ENCODE measurements around the gene ALDH3B1.
A peak's percentile ranks its signal among the peaks of the same experiment; 100 is the strongest.
"Not testable (repeated sequence)": the region's sequence is repeated elsewhere in the genome, so short reads cannot be mapped to it uniquely, and the experiment has no call there.

ALDH3B1 gene, protein sequence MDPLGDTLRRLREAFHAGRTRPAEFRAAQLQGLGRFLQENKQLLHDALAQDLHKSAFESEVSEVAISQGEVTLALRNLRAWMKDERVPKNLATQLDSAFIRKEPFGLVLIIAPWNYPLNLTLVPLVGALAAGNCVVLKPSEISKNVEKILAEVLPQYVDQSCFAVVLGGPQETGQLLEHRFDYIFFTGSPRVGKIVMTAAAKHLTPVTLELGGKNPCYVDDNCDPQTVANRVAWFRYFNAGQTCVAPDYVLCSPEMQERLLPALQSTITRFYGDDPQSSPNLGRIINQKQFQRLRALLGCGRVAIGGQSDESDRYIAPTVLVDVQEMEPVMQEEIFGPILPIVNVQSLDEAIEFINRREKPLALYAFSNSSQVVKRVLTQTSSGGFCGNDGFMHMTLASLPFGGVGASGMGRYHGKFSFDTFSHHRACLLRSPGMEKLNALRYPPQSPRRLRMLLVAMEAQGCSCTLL

DNA sequence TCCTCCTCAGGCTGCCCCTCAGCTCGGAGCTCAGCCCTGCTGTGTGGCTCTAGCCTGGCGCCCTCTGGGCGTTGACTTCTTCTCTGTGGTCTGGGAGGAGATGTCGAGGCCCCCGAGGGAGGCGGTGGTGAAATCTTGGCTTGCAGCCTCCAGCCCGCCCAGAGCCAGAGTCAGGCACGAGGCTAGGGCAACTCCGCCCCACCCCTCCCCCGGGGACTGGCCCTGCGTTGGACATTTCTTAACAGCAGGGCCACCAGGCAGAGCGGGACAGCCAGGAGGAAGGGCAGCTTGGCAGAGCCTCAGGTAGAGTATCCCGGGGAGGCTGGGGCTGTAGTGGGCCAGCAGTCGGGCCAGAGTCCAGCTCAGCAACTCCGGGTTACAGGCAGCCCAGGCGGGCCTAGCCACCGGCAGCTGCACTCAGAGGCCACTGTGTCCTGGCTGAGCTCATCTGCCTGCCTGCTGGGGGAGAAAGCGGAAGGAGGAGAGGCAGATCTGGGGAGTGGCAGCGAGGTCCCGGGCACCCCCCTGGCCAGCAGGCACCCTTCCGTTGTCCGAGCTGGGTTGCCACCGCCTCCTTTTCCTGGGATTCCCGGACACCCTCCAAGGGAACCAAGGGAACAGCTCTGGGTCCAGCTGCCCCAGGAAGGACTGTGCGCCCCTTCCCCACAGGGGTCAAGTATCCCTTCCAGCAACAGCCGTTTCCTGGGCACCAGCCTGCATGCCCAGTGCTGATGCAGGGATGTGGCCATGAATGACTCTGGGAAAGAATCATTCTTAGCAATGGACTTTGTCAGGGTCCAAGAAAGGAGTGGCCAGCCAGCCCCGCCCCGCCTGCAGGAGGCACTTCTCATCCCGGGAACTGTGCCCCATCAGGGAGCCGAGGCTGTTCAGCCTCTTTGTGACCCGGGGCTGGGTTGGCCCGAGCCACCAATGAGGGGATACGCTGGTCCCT, at the start of gene ALDH3B1:
Gene ALDH3B1, plus strand, starts transcription at position 238 of the 952 bp plus-strand sequence. CDS start 4,971 bp downstream, outside the sequence.
- no peak for DNase-seq

DNA sequence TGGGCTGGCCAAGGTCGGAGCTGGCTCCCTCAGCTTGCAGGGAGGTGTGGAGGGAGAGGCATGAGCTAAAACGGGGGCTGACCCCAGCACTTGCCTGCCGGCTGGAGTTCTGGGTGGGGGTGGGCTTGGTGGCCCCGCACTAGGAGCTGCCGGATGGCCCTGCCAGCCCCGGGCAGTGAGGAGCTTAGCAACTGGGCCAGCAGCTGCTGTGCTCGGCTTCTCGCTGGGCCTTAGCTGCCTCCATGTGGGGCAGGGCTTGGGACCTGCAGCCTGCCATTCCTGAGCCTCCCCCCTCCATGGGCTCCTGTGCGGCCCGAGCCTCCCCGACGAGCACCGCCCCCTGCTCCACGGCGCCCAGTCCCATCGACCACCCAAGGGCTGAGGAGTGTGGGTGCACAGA, 46.9 kb upstream of the ALDH3B1 start:
- not testable (repeated sequence) for DNase-seq

DNA sequence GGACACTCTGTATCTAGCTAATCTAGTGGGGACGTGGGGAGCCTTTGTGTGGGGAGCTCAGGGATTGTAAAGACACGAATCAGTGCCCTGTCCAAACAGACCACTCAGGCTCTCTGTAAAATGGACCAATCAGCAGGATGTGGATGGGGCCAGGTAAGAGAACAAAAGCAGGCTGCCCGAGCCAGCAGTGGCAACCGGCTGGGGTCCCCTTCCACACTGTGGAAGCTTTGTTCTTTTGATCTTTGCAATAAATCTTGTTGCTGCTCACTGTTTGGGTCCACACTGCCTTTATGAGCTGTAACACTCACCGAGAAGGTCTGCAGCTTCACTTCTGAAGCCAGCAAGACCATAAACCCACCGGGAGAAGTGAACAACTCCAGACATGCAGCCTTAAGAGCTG, 46.2 kb upstream of the ALDH3B1 start:
- DNase-seq: not testable (repeated sequence)

DNA sequence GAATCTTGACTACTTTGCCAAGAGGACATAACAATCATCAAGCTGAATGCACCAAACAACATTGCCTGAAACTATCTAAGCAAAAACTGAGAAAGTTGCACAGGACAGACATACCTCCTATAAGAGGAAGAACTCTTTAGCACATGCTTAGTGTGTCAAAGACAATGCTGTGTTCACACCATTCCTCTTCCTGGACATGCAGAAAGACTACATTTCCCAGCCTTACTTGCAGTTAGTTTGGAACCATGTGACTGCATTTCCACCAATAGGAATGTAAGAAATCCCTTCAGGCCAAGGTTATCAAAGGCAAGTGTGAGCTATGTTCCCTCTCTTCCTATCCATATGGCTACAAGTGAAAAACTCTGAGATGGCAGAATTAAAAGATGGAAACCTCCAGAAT, 45.4 kb upstream of the ALDH3B1 start:
- DNase-seq: not testable (repeated sequence)

DNA sequence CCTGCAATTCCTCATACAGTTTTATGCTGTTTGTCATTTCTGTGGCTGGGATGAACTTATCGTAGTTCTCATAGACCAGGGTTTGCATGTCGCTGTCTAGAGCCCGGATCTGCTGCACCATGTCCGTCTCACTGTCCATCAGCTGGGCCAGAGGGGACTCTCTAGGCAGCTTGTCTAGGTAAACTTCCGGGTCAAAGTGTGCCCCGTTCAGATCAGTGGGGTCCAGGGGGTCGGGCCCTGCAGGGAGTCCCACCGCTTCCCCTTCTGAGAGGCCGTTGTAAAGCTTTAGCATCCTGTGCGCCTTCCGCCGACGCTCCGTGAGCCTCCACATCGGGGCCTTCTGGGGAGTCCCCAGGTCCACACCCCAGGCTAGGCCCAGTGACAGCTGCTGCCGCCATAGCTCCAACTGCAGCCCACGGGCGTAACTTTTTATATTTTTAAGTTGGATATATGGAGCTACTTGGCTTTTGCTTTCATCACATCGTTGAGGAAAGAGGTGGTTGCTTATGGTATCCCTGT, 44.2 kb upstream of the ALDH3B1 start:
- DNase-seq: not testable (repeated sequence)

DNA sequence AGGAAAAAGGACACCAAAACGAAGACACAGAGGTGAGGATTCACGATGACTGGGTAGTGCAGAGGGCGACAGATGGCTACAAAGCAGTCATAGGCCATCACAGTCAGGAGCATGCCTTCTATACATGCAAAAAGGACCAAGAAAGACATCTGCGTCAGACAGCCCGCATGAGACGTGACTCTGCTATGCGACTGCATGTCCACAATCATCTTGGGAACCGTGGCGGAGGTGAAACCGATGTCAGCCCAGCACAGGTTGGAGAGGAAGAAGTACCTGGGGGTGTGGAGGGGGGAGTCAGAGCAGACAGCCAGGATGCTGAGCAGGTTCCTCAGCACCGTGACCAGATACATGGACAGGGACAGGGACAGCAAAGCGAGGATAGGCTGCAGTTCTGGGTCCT, 35.4 kb upstream of the ALDH3B1 start:
- DNase-seq: not testable (repeated sequence)

DNA sequence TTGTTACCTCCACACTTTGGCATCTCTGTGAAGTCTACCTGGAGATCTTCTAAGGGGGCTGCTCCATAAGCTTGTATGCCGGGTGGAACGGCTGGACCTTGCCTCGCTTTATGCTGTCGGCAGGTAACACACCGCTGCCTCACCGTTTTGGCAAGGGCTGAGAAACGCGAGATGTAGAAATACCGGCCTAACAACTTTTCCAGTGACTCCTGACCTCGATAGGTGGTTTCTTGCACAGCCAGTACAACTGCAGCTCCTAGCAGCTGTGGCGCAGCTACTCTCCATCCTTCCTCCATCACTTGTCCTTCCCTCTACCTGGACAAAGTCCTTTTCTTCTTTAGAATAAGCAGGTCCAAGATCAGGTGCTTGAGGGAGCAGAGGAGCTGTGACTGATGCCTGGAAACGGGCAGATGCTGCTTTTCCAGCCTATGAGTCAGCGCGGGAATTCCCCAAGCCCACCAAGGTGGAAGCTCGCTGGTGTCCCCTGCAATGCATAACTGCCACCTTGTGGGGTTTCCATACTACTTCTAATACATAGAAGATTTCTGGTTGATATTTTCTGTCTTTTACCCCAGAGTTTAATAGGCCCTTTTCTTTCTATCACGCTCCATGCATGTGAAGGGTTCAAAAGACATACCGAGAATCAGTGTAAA, 31.2 kb upstream of the ALDH3B1 start:
- not testable (repeated sequence) for DNase-seq

DNA sequence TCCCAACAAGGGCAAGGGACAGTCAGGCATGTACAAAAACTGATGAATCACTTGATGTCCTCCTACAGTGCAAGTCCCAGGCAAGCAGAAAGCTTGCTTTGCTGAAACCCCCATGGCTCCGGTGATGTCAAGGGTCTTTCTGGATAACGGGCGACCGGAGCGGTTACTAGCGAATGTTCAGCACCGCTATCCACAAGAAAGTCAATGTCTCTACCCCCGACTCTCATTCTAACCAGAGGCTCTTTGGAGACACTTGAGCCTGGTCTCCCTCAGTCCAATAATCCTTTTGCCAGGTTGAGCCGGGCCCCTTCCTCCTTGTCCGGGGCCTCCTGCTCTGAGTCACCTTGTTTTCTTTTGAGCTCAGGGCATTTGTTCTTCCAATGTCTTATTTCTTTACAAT, 28.9 kb upstream of the ALDH3B1 start:
- DNase-seq: not testable (repeated sequence)

DNA sequence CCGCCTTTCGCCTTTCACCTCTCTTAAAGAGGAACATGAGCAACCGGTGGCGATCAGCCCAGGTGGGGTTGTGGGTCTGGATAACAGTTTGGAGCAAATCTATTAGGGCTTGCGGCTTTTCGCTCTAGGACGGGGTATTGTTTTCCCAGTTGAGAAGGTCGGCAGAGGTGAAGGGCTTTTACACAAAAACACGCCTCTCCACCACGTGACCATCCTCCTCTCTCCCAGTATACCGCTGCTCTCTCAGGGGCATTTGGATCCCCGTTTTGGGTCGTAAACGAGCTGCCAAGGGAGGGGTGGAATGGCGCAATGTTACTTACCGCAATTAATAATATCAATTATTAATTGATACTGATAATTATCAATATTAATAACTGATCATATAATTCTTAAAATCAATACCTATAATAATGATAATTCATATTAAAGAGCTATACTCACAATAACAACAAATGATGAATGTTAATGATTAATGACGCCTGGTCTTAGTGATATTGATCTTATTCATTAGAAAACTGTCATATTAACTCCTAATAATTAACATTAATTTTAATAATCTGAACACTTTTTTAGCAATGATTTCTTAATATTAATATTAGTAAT, 27.8 kb upstream of the ALDH3B1 start:
- not testable (repeated sequence) for DNase-seq

DNA sequence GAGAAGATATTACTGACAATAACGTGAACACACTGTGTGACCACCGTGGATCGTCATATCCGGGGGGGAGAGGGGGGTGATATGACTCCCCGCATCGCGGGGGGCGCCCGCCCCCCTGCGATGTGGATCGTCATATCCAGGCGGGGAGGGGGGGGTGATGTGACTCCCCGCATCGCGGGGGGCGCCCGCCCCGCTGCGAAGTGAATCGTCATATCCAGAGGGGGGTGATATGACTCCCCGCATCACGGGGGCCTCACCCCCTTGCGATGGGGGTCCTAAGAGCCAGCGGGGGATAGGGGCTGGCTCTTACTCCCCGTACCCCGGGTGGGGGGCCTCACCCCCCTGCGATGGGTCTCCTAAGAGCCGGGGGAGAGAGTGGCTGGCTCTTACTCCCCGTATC, 26.2 kb upstream of the ALDH3B1 start:
- no peak for DNase-seq

DNA sequence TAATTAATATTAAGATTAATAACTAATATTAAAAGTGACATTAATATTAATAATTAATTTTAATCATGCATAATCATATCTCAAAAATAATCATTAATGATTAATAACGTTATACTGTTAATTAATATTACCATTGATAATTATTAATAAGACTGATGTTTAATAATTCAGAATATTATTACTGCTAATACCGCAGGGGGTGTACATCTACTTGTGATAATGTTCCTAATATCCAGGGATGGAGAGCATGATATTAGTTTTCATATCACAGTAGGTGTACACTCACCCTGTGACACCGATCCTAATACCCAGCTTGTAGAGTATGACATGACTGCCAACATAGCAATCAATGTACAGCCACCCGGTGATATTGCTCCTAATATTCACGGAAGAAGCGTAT, 24.8 kb upstream of the ALDH3B1 start:
- DNase-seq: not testable (repeated sequence)

DNA sequence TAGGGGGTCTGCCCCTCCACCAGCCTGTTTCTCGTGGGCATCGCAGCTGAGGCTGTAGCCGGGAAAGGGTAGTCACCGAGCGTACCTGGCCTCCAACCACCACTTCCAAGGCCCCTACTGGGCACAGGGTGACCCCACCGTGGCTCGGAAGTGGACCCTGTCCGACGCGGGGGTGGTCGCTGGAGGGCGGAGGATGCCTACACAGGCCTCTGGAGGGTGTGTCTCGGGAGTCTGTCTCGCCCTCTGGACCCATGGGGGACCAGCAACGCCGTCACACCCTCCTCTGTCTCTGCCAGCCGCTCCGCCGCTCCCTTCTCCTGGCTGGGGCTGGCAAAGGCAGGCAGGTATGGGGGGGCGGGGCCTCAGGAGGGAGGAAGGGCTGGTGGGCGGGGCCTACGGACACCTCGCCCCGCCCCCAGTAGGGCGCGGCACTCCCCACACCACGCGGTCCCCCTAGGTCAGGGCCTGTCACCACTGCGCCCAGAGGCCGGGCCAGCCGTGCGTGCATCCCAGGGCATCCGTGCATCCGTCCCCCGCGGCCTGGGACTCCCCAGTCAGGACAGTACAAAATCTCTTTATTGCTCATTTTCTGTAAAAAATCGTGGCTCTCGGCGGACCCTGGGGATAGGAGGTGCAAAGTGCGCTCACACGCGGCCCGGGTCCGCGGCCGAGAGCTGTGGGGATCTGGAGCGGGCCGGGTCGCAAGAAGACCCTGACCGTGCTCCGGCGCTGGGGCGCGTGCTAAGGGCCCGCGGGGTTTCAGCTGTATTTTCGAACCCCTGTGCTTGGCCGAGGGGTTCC, 19.4 kb upstream of the ALDH3B1 start:
- not testable (repeated sequence) for DNase-seq

DNA sequence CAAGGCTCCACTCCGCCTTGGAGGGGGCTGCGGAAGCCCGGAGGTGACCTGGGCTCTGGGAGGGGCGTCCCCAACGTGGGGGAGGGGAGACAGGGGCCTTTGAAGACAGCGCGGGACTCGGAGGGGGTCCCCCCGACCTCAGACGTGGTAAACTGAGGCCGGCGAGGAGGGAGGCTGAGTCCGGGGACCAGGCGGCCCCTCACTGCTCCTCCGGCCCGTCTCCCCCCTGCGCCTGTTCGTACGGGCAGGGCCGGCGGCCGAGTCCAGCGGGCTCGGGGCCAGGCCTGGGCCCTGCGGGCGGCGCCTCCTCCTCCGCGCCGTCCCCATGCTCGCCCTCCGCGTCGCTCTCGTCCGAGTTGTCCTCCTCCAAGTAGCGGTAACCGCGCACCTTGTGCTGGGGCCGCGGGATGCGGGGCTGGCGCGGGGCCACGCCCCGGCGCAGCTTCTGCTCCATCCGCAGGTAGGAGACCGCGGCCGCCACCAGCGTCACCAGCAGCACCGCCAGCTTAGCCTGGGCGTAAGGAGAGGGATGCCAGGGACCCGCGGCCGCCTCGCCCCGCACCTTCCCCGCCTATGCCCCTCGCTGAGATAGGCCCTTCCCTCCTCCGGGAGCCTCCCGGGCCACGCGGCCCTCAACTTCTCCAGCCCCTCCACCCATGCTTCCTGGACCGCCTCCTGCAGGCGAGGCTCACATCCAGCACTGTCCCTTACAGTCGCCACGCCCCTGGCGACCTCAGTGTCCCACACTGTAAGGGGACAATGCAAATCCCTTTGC, 18.6 kb upstream of the ALDH3B1 start:
- not testable (repeated sequence) for DNase-seq

DNA sequence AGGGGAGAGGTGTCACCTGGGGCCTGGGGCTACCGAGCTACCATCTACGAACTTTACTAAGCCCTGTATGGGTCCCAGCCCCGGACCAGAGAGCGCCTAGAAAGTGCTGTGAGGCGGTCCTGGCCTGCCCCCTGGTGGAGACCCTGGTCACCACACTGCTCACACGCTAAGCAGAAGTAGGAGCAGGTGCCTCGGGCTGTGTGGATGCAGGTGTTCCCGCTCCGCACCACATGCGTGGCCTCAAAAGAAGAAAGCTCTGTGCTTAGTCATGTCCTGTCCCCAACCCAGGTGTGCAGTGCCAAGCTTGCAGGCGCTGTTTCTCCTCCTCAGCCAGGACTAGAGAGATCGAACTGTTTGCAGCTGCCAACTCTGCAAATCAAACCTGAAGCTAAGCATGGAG, 16.3 kb upstream of the ALDH3B1 start:
- peak; percentile 69 for DNase-seq

DNA sequence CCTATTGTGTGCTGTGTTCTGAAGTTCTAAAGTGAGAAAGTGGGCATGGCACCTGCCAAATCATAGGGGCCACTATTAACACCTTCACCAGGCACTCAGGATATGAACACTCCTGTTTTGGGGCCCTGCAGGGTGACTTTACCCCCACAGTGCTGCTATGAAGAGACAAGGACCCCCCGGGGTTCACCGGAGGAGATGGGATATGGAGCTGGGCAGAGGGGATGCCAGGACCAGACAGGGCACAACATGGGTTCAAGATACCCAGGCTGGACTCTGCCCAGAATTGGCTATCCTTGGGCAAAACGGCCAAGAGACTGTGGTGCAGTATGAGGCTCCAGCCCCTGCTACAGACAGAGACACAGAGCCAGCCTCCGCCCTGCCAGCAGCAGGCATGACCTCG, 15.7 kb upstream of the ALDH3B1 start:
- not testable (repeated sequence) for DNase-seq

DNA sequence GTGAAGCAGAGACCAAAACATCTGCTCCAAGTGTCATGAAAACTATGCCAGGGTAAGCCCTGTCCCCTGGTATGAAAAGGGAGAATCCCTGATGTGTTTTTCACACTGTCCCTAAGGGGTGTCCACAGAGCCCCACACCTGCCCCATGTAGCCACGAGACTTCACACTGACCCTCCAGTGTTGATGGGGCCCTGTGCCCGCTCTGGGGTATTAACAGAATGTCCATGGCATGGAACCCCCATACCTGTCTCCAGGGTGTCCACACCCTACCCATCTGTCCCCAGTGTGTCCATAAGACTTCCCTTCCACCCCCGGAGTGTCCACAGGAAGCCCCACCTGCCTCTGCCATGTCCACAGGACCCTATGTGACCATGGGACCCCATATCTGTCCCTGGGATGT, 15.0 kb upstream of the ALDH3B1 start:
- not testable (repeated sequence) for DNase-seq

DNA sequence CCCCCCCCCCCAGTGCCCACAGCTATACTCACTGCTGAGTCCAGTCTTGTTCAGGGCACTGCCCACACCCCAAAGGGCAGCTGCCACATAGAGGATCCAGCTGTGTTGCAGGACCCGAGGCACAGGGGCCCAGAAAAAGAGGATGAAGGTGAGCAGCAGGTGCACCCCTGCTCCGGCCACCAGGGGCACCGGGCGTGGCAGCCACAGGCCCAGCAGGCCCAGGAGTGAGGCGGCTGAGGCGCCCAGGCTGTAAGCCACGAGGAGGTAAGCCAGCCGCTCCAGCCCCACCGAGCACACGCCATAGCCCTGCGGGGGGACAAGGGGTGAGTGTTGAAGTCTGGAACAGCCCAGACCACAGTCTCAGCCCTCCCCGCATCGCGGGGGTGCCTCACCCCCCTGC, 14.5 kb upstream of the ALDH3B1 start:
- DNase-seq: not testable (repeated sequence)

DNA sequence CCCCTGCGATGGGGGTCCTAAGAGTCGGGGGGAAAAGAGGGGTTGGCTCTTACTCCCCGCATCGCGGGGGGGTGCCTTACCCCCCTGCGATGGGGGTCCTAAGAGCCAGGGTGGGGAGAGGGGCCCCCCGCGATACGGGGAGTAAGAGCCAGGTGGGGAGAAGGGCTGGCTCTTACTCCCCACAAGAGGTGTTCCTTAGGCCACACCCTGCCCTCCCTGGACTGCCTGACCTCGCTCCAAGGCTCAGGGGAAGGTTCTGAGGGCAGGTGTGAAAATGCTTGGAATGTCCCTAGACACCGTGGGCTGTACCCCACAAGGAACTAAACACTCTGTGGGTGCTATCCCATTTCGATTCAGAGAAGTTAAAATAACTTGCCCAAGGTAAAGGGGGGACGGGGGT, 14.1 kb upstream of the ALDH3B1 start:
- DNase-seq: no peak

DNA sequence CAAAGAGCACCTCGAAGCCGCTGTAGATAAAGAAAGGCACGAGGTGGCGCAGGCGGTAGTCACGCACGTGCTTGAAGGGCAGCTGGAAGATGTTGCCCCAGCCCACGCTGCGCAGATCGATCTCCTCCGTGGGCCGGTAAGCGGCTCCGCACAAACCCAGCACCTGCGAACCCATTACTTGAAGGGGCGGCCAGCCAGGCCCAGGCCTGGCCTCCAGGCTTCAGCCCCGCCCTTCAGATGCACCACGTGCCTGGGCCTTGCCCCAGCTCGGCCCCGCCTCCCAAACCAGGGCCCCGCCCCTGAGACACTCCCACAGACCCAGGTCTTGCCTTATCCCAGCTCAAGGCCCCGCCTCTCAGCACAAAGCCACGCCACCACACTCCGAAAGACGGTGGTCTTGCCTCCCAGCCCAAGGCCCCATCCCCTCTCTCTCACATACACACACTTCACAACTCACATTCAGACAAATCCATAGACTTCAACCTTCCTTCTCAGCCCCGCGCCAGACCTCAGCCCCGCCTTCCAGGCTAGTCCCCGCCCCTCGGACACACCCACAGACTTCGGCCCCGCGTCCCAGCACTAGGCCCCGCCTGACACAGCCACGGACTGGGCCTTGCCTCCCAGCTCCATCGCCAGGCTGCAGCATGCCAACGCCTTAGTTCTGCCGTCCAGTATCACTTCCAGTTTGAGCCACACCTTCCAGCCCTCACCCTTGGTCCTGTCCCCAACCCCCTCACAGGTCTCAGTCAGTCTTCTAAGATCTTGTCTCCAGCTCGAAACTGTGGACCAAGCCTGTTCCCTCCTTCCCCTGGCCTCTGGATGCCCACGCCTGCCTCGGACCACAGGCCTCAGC, 13.3 kb upstream of the ALDH3B1 start:
- peak; percentile 22 for DNase-seq

Data from CD4-positive, alpha-beta T cell treated with Interleukin-6 for 4 hours (primary cell).